NT2/D1 (cell line): ENCODE measurements around the gene FASN.

ENCODE experiments used
- DNase-seq: peaks from one replicate; pipeline ENCODE4 v3.0.0-alpha.2; 2011; ENCODE audit warnings: low read depth, low spot score
- H3K27me3 ChIP-seq: 2 replicates; pipeline ENCODE4 v1.6.0; 2011; ENCODE audit warnings: mild to moderate bottlenecking; ENCODE audit not compliant: insufficient read length, insufficient read depth
- H3K36me3 ChIP-seq: 2 replicates; pipeline ENCODE4 v1.6.1; 2011; ENCODE audit warnings: mild to moderate bottlenecking, low read length, mixed read lengths; ENCODE audit not compliant: insufficient read depth, insufficient read length
- H3K4me1 ChIP-seq: 2 replicates; pipeline ENCODE4 v1.5.1; 2011; ENCODE audit not compliant: insufficient read depth, insufficient read length
- H3K4me3 ChIP-seq: 2 replicates; pipeline ENCODE4 v1.5.1; 2011; ENCODE audit warnings: low read depth; ENCODE audit not compliant: insufficient read length
- H3K9ac ChIP-seq: 2 replicates; pipeline ENCODE4 v1.6.0; 2011; ENCODE audit warnings: low read depth; ENCODE audit not compliant: insufficient read length
- H3K9me3 ChIP-seq: 2 replicates; pipeline ENCODE4 v1.5.1; 2011; ENCODE audit warnings: mild to moderate bottlenecking, low read length; ENCODE audit not compliant: insufficient read depth
- SUZ12 ChIP-seq: IDR thresholded peaks from 2 replicates; pipeline ENCODE4 v1.6.1; 2011; ENCODE audit not compliant: insufficient read length, insufficient read depth; ENCODE audit errors: extremely low read depth
- YY1 ChIP-seq: IDR thresholded peaks from 2 replicates; pipeline ENCODE4 v1.6.1; 2011; ENCODE audit not compliant: insufficient read length, insufficient read depth
- ZNF274 ChIP-seq: IDR thresholded peaks from 2 replicates; pipeline ENCODE4 v1.6.1; 2011; ENCODE audit warnings: mild to moderate bottlenecking, low read depth, low read length

FASN gene

DNA sequence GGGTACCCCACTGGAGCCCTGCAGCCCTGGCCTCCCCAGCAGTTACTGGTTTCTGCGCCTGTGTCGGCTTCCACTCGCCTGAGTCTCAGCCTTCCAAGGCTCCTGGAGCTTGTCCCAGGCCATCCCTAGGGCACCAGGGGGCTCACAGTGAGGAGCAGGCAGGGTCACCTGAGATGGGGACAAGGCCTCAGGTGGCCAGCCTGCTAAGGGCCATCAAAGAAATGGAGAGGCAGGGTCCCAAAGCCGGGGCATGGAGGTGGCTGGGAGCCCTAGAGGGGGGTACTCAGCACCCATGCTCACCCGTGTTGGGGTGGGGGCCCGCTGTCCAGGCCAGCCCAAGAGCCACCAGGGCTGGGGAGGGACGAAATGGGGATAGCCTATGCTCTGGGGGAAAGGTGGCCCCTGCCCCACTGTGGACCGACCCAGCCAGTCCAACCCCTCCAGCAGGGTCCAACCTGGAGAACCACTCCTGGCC lies 1.3 kb downstream of the FASN start:
- peak overlapping the region; percentile 98 for H3K9ac ChIP-seq
- DNase-seq = no peak
- peak overlapping the region; percentile 99 for H3K4me3 ChIP-seq
- H3K9me3 ChIP-seq = no peaks in the 10 kb centered on the region
- H3K4me1 ChIP-seq = peaks cover 47% of the 10 kb centered on the region
- H3K36me3 ChIP-seq = peaks cover 57% of the 10 kb centered on the region
- no peaks in the 10 kb centered on the region for H3K27me3 ChIP-seq
- TF ChIP-seq ZNF274 = no peak
- no peak for TF ChIP-seq YY1

GRCh38 chr17:82095777-82096708 lies 2.0 kb downstream of the FASN start:
- H3K9ac ChIP-seq = peak overlapping the region; percentile 98
- peaks cover 42% of the 10 kb centered on the region for H3K4me1 ChIP-seq
- DNase-seq = no peak
- H3K27me3 ChIP-seq = no peaks in the 10 kb centered on the region
- TF ChIP-seq ZNF274 = no peak
- no peak for TF ChIP-seq SUZ12
- no peak for TF ChIP-seq YY1
- no peaks in the 10 kb centered on the region for H3K9me3 ChIP-seq
- H3K4me3 ChIP-seq = peak overlapping the region; percentile 99
- peaks cover 57% of the 10 kb centered on the region for H3K36me3 ChIP-seq

DNA sequence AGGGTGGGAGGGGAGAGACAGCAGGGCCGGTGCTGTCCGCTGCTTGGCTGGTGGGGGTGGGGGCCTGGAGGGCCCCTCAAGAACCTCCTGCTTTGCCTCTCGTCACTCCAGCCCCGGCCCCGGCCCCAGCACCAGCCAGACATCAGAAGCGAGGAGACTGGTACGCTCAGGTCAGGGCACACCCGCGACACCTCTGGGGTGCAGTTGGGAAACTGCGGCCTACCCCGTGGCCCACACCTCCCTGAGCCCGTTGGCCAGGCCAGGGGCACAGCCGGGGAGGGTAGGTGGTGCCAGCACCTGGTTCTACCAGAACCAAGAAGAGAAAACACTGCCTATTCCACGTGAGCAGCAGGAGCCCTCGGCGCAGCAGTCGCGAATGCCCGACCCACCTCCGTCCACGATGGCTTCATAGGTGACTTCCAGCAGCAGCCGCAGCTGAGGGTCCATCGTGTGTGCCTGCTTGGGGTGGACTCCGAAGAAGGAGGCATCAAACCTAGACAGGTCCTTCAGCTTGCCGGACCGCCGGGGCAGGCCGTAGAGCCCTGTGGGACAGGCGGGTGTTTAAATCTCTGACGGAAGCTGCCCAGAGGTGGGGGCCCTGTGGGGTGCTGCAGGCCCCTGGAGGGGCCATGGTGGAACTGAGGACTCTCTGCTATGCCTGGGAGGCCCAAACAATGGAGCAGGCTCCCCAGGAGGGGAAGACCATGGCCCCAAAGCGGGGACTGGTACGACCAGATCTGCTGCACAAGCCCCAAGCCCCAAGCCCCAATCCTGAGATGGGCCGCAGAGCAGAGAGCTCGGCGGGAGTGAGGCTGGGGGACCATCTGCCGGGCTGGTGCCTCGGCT lies 2.9 kb downstream of the FASN start:
- H3K4me1 ChIP-seq = peaks cover 38% of the 10 kb centered on the region
- peak overlapping the region; percentile 98 for H3K9ac ChIP-seq
- peak overlapping the region; percentile 99 for H3K4me3 ChIP-seq
- no peaks in the 10 kb centered on the region for H3K9me3 ChIP-seq
- DNase-seq = no peak
- TF ChIP-seq SUZ12 = no peak
- TF ChIP-seq ZNF274 = no peak
- TF ChIP-seq YY1 = no peak
- H3K27me3 ChIP-seq = no peaks in the 10 kb centered on the region
- H3K36me3 ChIP-seq = peaks cover 65% of the 10 kb centered on the region

- Histone ChIP-seq H3K4me3 (no peak overlapping the region), H3K36me3 (peaks cover 85% of the 10 kb centered on the region), H3K9ac (peak overlapping the region; percentile 56), H3K4me1 (peaks cover 34% of the 10 kb centered on the region), H3K9me3 (no peaks in the 10 kb centered on the region), H3K27me3 (no peaks in the 10 kb centered on the region)
- DNase-seq = no peak
- TF ChIP-seq ZNF274 = no peak
- TF ChIP-seq YY1 = no peak
- TF ChIP-seq SUZ12 = no peak
These were observed 4.9 kb downstream of the FASN start for GRCh38 chr17:82092995-82093751.

DNA sequence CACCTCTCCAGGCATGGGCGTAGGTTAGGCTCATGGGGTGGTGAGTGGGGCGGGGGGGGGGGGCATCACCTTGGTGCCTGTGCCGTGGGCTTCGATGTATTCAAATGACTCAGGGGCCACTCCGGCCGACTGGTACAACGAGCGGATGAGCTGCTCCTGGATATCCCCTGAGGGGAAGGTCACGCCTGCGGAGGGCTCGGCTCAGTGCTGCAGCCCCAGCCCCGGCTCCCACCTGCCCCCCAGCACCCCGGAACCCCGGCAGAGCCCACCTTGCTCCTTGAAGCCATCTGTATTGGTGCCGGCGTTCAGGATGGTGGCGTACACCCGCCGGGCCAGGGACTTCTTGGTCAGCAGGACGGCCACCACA lies 5.4 kb downstream of the FASN start:
- H3K9me3 ChIP-seq = no peaks in the 10 kb centered on the region
- TF ChIP-seq ZNF274 (no peak), SUZ12 (no peak), YY1 (no peak)
- H3K4me1 ChIP-seq = peaks cover 34% of the 10 kb centered on the region
- DNase-seq = no peak
- peaks cover 91% of the 10 kb centered on the region for H3K36me3 ChIP-seq
- H3K27me3 ChIP-seq = no peaks in the 10 kb centered on the region
- H3K4me3 ChIP-seq = no peak overlapping the region
- H3K9ac ChIP-seq = no peak overlapping the region

DNA sequence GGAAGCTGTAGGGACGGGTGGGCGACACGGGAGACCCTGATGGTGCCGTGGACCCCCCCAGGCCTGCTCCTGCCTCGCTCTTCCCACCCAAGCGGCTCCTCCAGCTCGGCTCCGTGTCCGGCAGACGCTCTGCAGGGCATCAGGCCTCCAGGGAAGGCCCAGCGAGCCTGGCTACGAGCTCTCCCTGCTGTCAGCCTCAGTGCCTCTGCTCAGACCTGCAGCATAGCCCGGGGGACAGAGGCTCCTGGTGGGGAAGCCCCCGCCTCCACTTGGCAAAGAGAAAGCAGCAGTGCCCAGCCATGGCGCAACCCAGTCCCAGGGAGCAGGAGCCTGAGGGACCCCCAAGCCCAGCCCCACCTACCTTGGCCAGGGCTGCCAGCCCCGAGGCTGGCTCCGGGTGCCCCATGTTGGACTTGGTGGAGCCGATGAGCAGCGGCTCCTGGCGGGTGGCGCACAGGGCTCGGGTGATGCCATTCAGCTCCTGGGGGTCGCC lies 5.9 kb downstream of the FASN start:
- no peaks in the 10 kb centered on the region for H3K9me3 ChIP-seq
- H3K4me1 ChIP-seq = peaks cover 34% of the 10 kb centered on the region
- DNase-seq = no peak
- no peak overlapping the region for H3K4me3 ChIP-seq
- no peaks in the 10 kb centered on the region for H3K27me3 ChIP-seq
- H3K9ac ChIP-seq = no peak overlapping the region
- H3K36me3 ChIP-seq = peaks cover 95% of the 10 kb centered on the region
- TF ChIP-seq SUZ12 (no peak), YY1 (no peak), ZNF274 (no peak)
